T-helper 2 cell (primary cell): ENCODE measurements around the gene AP1G1.
A peak's percentile ranks its signal among the peaks of the same experiment; 100 is the strongest.
"Not testable (repeated sequence)": the region's sequence is repeated elsewhere in the genome, so short reads cannot be mapped to it uniquely, and the experiment has no call there.

Source experiments
- DNase-seq, 5 experiments: peaks; one replicate each; pipeline versions ENCODE4 v3.0.0 to v3.0.0-alpha.2; 2012 to 2022
- total RNA-seq, 2 donors: gene quantifications; one replicate each; lab custom pipeline; 2026; lab: John Stamatoyannopoulos, UW

AP1G1 gene
- 169 to 247 reads per million in 2 donors for total RNA-seq

- DNase-seq: peak; percentile 79 to 100 (median 93)
Measured at GRCh38 chr16:71808593-71809459, at the start of gene AP1G1. Gene AP1G1, minus strand, starts transcription at chr16:71808834. Its CDS starts 19,355 bp downstream, at chr16:71789479.

DNA sequence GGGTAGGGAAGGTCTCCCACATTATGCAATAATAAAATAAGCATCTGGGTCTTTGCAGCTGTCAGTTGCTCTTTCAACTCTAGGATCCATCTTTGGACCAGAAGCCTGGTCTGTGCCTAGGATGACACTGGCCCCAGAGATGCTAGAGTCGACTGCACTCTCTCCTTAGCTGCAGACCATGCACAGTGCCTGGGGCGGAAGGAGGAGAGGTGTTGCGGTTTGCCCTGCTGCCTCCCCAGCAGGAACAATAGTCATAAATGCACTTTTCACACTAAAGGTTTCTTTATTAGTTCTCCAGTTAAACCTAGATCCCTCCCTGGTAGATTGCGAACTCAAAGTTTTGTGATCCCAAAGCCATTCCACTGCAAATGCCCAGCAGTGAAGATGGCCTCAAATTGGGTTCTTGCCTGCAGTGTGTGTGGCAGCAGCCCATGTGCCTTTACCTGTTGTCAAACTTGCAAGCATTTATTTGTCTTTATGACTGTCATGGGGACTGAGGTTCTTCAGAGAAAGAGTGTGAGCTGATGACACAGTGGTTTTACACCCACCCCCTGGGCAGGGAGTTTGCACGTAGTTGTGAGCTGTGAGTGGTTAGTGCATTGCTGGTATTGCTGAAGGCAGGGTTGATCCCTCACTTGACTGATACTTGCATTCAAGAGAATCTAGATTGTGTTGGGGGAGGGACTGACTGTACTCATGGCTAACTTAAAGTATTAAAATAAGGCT, 47.5 kb upstream of the AP1G1 start:
- DNase-seq: peak in 2 of 5 experiments; percentile 49 to 81

DNA sequence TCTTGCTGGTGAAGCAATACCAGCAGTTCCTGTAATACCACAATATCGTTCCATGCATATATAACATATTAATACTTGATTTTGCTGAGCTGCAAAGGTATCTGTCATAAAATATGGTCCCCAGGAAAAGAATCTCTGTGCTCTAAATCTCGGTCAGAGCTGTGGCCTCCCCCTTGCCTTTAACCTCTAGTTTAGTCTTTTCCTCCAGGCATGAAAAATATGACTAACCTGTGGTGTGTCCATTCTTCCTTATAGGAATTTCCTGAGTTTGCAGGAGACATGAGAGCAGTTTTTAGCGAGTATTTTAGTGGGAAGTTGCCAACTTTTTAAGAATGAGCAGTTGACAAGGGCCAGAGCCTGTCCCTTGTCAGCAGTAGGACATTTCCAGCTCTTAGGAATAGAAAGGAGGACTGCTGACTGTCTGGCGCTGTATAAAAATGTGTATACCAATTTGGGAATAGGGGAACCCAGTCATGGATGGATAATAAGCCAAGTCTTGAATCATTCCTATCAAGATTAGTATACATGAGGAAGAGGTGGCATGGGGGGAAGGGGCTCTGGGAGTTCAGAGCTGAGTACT, 45.8 kb upstream of the AP1G1 start:
- no peak for DNase-seq

DNA sequence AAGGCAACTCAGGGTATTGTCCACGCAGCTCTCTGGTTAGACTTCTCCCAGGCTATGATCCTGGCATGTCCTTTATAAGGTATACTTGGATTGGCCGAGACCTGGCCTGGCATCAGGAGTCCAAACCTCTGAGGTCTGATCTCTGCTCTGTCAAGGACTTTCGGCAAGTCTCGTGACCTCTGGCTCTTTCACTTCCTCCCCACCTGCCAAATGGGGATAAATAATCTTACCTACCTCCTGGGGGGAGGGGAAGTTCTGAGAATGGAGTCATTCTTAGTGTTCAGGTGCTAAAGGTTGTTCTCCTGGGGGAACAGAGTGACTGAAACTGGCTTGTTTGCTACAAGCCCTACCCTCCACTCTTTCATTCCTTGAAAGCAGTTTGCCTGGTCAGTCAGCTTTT, 44.8 kb upstream of the AP1G1 start:
- no peak for DNase-seq

DNA sequence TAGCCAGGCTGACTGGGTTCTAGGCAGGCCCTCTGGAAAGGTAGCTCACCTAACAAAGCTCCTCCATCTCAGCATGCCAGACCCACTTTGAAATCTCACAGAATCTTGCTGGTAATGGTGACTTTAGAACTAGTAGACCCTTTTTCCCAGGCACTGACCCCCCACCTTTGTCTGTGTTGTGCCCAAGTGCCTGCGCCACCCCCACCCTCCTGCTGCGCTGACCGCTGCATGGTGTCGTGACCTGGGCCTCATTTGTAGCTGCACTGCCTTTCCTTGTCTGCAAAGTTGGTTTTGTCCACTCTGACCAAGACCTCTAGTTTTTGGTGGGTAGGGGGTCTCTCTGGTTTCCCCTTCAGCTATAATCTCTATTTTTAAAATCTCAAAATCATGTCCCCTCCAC, 43.9 kb upstream of the AP1G1 start:
- no peak for DNase-seq

DNA sequence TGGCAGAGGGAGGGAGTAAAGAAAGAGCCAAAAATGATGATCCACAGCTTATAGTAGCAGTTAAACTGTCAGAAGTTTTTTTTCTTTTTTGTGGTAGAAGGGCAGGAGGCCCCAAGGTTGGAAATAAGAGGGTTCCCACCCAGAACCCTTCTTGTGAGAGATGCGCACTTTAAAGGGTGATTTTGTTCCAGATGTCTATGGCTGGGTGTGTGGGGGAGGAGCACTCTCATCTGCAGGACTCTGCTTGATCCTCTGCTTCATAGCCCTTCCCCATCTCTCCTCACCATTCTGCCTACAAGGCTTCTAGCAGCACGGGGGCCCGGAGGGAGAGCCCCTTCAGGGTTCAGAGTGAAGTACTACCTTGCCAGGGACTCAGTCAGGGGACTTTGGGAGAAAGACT, 43.5 kb upstream of the AP1G1 start:
- DNase-seq: no peak

DNA sequence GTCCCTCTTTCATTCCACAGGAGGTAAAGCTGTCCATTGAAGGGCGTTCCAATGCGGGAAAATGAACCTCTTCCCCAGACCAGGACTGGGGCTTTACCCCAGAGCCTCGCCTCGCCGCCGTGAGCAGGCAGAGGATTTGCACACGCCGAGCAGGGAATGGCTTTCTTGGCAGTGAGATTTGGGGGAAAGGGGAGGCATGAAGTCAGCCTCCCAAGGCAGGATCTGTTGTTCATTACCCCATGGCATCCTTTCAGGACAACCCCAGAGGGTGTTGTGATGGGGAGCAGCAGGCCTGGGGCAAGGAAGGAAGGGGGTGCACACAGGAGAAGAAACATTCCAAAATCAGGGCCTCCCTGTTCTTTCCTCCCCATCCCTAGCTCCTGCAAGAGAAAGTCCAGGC, 43.1 kb upstream of the AP1G1 start:
- DNase-seq: no peak

GRCh38 chr16:71848622-71849021, 40.0 kb upstream of the AP1G1 start:
- no peak for DNase-seq

GRCh38 chr16:71847096-71847495, 38.5 kb upstream of the AP1G1 start:
- DNase-seq: no peak

DNA sequence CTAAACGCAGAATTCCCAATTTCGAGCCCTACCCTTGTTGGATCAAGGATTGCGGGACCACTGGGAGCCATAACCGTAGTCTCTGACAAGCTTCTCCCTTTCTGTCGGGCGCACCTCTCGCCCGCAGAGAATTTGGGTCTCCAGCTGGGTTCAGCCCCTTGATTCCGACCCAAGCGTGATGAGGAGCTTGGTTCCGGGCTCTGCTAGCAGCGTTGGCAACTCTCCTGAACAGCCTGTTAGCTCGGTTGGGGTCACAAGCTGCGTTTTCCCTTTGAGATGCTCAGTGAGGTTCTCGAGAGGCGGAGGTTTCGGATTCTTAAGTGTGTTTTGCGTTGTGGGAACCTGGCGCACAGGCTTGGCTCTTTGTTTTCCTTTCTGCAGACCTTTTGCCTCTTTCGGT, 37.8 kb upstream of the AP1G1 start:
- peak in 1 of 5 experiments; percentile 39 for DNase-seq

DNA sequence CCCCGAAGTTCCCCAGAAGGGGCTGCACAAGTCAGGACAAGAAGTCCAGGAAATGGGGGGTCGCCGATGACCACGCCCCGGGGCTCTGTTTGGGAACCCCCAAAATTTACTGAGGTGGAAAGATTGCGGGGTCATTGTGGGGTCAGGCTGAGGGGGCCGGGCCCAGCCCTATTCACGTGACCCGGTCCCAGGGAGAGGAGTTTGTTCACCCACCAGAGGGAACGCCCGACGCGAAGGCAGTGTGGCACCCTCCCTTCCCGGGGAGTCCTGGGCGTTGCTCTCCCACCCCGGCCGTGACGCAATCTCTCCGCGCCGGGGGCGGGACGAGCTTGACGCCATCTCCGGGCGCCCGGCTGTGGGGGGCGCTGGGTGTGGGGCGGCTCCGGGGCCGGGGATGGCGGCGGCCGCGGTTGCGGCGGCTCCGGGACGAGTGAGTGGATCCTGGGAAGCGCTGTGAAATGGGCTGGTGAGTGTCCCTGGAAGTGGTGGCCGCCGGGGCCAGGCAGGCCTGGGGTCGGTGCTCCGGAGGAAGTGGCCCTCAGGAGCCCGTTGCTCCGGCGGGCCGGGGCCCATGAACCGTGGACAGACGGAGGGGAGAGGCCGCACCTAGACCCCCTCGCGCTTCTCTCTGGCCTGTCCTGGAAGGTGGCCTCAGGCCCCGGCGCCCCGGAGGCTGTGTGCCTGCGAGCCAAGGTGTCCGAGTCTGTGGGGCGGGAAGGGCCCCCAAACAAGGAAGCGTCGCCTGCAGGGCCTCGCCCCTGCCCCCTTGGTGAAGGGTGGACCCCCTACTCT, 37.2 kb upstream of the AP1G1 start, which contains the start of gene ATXN1L:
ATXN1L (plus strand) TSS at position 338 of the 792 bp plus-strand sequence. CDS start 3,765 bp downstream, outside the sequence.
- DNase-seq: peak; percentile 87 to 96 (median 89)

DNA sequence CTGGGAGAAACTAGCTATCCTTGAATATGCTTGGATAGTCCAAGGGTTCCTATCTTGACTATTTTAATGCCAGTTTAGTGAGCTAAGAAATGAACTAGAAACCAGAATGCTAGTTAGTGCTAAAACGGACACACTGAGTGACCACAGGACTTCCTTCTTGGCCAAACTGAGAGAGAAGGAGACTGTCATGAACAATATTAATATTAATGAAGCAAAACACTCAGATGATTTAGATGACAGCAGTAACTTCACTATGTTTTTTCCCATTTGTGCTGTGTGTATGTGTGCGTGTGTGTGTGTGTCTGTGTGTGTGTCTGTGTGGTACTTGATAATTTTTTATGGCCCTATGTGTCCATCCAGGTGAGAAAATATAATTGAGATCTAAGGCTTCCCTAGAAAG, 34.9 kb upstream of the AP1G1 start:
- DNase-seq: no peak

DNA sequence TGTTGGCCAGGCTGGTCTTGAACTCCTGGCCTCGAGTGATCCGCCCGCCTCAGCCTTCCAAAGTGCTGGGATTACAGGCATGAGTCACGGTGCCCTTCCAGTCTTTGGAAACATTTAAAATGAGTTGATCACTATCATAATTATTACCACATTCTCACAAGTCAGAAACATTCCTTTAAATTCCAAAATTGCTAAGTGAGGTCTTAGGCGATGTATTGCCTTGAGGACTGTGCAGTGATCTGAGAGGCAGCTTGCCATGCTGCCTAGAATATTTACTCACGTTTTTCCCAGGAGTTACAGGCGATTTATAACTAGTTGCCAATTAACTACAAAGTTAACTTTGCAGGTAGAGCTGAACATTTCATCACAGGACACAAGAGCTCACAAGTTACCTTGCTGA, 31.4 kb upstream of the AP1G1 start:
- DNase-seq: no peak

DNA sequence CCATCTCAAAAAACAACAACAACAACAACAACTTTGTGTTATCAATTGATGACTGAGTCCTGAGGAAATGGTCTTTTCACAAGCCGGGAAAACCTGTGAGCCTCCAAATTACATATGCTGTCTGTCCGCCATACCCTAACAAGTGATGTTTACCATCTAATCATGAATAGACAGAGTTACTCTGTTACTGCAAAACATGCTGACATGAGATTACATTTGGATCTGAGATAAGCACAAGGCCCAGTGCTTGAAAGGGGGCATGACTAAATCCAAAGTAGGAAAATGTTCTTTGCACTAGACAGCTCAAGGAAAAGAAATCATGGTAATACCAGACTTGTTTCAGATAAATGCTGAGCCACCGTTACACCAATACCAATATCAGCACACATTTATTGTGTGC, 28.5 kb upstream of the AP1G1 start:
- DNase-seq: no peak

GRCh38 chr16:71834291-71834690, 25.7 kb upstream of the AP1G1 start:
- DNase-seq: peak in 1 of 5 experiments; percentile 33

DNA sequence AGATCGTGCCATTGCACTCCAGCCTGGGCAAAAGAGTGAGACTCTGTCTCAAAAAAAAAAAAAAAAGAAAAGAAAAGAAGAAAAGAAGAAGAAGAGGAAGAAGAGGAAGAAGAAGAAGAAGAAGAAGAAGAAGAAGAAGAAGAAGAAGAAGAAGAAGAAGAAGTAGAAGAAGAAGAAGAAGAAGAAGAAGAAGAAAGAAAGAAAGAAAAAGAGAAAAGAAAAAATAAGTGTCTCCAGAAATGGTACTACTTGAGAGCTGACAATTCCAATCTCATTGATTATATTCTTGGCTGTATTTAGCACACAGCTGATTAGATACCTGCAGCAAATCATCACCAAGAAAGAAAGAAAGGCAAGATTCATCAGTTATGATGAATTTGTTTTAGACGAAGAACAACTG, 23.5 kb upstream of the AP1G1 start:
- not testable (repeated sequence) for DNase-seq

GRCh38 chr16:71831698-71832097, 23.1 kb upstream of the AP1G1 start:
- not testable (repeated sequence) for DNase-seq

DNA sequence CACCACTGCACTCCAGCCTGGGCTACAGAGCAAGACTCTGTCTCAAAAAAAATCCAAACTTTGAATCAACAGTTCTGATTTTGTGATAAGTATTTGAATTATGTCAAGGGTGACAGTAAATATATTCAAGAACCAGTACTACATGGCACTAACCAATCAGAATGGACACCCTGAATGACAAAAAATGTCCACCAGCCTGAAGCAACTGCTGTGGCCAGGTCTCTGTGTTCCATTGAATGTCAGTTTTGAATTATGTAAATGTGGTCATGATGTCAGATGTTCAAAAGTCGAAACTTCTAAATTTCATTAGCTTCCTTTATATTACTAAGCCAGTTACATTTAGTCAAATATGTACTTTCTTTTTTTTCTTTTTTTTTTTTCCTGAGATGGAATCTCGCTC, 21.7 kb upstream of the AP1G1 start:
- peak in 1 of 5 experiments; percentile 28 for DNase-seq

GRCh38 chr16:71826533-71827017, 17.9 kb upstream of the AP1G1 start:
- DNase-seq: no peak

DNA sequence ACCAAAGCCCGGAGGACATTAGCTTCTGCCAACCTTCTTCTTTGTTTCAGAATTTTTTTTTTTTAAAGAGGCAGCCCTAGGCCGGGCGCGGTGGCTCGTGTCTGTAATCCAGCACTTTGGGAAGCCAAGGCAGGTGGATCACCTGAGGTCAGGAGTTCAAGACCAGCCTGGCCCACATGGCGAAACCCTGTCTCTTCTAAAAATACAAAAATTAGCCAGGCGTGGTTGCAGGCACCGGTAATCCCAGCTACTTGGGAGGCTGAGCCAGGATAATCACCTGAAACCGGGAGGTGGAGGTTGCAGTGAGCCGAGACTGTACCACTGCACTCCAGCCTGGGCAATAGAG, 8.5 kb upstream of the AP1G1 start:
- not testable (repeated sequence) for DNase-seq

DNA sequence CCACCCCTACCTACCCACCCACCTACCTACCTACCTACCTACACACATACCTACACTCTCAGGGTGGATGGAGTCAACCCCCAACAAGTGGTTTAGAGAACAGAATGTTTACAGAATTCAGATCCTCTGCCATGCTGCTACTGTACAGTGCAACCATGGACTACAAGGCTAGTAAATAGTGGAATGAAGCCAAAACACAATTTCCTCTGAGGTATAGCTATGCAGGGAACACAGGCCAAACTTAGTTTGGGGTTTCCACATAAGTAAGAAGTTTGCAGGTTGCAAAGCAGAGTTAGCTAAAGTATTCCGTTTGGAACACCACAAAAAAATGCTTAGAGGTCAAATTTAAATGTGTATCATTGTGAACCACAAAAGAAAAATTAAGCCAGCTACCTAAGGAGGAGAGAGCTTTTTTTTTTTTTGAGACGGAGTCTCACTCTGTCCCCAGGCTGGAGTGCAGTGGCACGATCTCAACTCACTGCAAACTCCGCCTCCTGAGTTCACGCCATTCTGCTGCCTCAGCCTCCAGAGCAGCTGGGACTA, 2.7 kb upstream of the AP1G1 start:
- peak in 1 of 5 experiments; percentile 28 for DNase-seq

DNA sequence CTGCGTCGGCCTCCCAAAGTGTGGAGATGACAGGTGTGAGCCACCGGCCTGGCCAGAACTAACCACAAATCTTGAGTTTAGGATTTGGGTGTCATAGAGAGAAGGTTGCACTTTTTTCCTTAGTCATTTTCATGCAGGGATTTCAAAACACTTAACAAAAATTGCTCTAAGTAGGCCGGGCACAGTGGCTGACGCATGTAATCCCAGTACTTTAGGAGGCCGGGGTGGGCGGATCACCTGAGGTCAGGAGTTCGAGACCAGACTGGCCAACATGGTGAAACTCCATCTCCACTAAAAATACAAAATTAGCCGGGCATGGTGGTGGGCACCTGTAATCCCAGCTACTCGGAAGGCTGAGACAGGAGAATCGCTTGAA, 1.5 kb upstream of the AP1G1 start:
- not testable (repeated sequence) for DNase-seq
